Measurements from ENCODE around the gene LMOD3.

DNA sequence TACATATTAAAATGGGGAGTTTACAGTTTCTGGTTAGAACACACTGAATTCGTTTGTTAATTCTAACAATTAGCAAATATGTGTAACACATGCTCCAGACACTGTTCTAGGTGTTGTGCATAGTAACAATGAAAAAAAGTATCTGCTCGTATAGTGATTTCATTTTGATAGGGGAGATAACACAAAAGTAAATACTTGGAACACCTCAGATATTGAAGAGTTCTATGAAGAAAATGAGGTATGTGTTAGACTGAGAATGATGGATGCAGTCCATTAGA lies 63.5 kb downstream of the LMOD3 start:
- TF ChIP-seq POLR2AphosphoS5 (IDR thresholded peaks at IDR 0.05; ENCODE audit: insufficient read depth, low read depth, low read length) (no peak), CTCF (IDR thresholded peaks at IDR 0.05; ENCODE audit: extremely low read depth in 1 of 2, insufficient read depth in 1 of 2, low read depth in 1 of 2, low read length in 2 of 2) (no peak), POLR2A (IDR thresholded peaks at IDR 0.05; ENCODE audit: low read depth, low read length) (no peak), EZH2 (IDR thresholded peaks at IDR 0.05; ENCODE audit: borderline replicate concordance, low read depth, low read length, severe bottlenecking) (no peak), MYC (IDR thresholded peaks at IDR 0.05; ENCODE audit: low read depth, low read length) (no peak)

Data from endothelial cell of umbilical vein (primary cell).